HT1080 (cell line): ENCODE results near the gene PRKN. TPM values are rescaled to one million over a fixed set of nuclear protein-coding genes. Genes with fewer than 3 reads are reported as not detected.
A peak's percentile ranks its signal among the peaks of the same experiment; 100 is the strongest.
"Not testable (repeated sequence)": the region's sequence is repeated elsewhere in the genome, so short reads cannot be mapped to it uniquely, and the experiment has no call there.

Experiments
- DNase-seq: peaks from one replicate; pipeline ENCODE4 v3.0.0-alpha.2; 2015; ENCODE audit warnings: low read depth
- total RNA-seq: library from RNA; depleted of rRNA; stranded (reverse); fragments of >200 nt; shearing (Covaris generic); gene quantifications from 2 replicates; pipeline ENCODE4 v1.2.3, GENCODE V29; 2014

The PRKN gene
- total RNA-seq, 1 experiment from 2014 or later, result not detected

- DNase-seq, result no peak
Observed at GRCh38 chr6:161523362-161523761, 1204.2 kb downstream of the PRKN start.

- DNase-seq, result no peak
Observed at GRCh38 chr6:161522276-161522675, 1205.3 kb downstream of the PRKN start.

GRCh38 chr6:161511447-161512095, 1216.0 kb downstream of the PRKN start:
- DNase-seq, result no peak

GRCh38 chr6:161508341-161508740, 1219.2 kb downstream of the PRKN start:
- no peak for DNase-seq

GRCh38 chr6:161507375-161507774, 1220.2 kb downstream of the PRKN start:
- no peak for DNase-seq

GRCh38 chr6:161503570-161503969, 1224.0 kb downstream of the PRKN start:
- no peak for DNase-seq

GRCh38 chr6:161498881-161499280, 1228.7 kb downstream of the PRKN start:
- DNase-seq, result no peak

- peak; percentile 73 for DNase-seq
Observed at GRCh38 chr6:161498359-161498758, 1229.2 kb downstream of the PRKN start.

GRCh38 chr6:161496941-161497340, 1230.6 kb downstream of the PRKN start:
- no peak for DNase-seq

GRCh38 chr6:161496271-161496670, 1231.3 kb downstream of the PRKN start:
- not testable (repeated sequence) for DNase-seq

- DNase-seq, result no peak
Observed at GRCh38 chr6:161494566-161494965, 1233.0 kb downstream of the PRKN start.

GRCh38 chr6:161493576-161494118, 1233.9 kb downstream of the PRKN start:
- DNase-seq, result no peak

- DNase-seq, result no peak
Observed at GRCh38 chr6:161489626-161490306, 1237.8 kb downstream of the PRKN start.

- DNase-seq, result peak; percentile 2
Observed at GRCh38 chr6:161487694-161488093, 1239.9 kb downstream of the PRKN start.

GRCh38 chr6:161487217-161487531, 1240.4 kb downstream of the PRKN start:
- DNase-seq, result no peak

GRCh38 chr6:161486361-161487216, 1241.0 kb downstream of the PRKN start:
- DNase-seq, result peak; percentile 72

GRCh38 chr6:161482517-161482858, 1245.1 kb downstream of the PRKN start:
- DNase-seq, result no peak

- no peak for DNase-seq
Observed at GRCh38 chr6:161481786-161482516, 1245.6 kb downstream of the PRKN start.

GRCh38 chr6:161480421-161481155, 1247.0 kb downstream of the PRKN start:
- no peak for DNase-seq

- DNase-seq, result no peak
Observed at GRCh38 chr6:161479376-161479775, 1248.2 kb downstream of the PRKN start.
